ENCODE measurements around the gene POFUT1. TPM values are rescaled to one million over a fixed set of nuclear protein-coding genes. Genes with fewer than 3 reads are reported as not detected.

POFUT1 gene
- total and polyA plus RNA-seq, 2 donors (not counting 3 experiments of a cell fraction or from before 2014, with no cell fraction given): 29.0 to 51.4 TPM

- peaks cover 5% of the 10 kb centered on the region for H3K79me2 ChIP-seq (ENCODE audit: control insufficient read depth, insufficient read depth, low read length)
- FAIRE-seq (peak; percentile 35), DNase-seq (ENCODE audit: low read depth, low spot score) (peak; percentile 63)
- H3K4me2 ChIP-seq (ENCODE audit: insufficient read depth, low read length): no peak overlapping the region
- dilution Hi-C loops (cut with MboI; ENCODE audit: extremely low pct_ligation_motif_present, low sequenced_read_pairs): no loop called here
- H2AFZ ChIP-seq (ENCODE audit: low read depth, low read length): no peak overlapping the region
- H3K4me1 ChIP-seq (ENCODE audit: control insufficient read depth, extremely low read depth, insufficient read depth, low read length): peaks cover 11% of the 10 kb centered on the region
- CTCF ChIA-PET: interaction anchor here (0.8 kb wide), 1 partner anchor 23 kb away, joined by 3 read pairs; no protein-coding TSS in a partner anchor
- no peak overlapping the region for H3K4me3 ChIP-seq (replicated peaks in 1 of 3; ENCODE audit: insufficient read depth in 1 of 3, low read depth in 1 of 3, low read length in 3 of 3)
- no peaks in the 10 kb centered on the region for H3K27me3 ChIP-seq (ENCODE audit: control insufficient read depth in 2 of 2, insufficient read depth in 2 of 2, low read length in 2 of 2)
- POLR2A ChIA-PET: no interaction called here
- no peaks in the 10 kb centered on the region for H4K20me1 ChIP-seq (replicated peaks; ENCODE audit: control insufficient read depth, extremely low read depth, insufficient read depth, low read length)
- no TSS peak for BruUV-seq (replicated peaks)
- H3K9ac ChIP-seq (replicated peaks; ENCODE audit: extremely low read depth, insufficient read depth, low read length): no peak overlapping the region
- intact Hi-C loops (cut with micrococcal nuclease): no loop called here
- TF ChIP-seq MAX (IDR thresholded peaks at IDR 0.05; ENCODE audit: insufficient read depth, insufficient read length): no peak
- no peak for TF ChIP-seq POLR2AphosphoS5 (IDR thresholded peaks at IDR 0.05; ENCODE audit: insufficient read depth, low read depth, low read length)
- TF ChIP-seq CTCF (IDR thresholded peaks at IDR 0.05; ENCODE audit: extremely low read depth in 1 of 2, insufficient read depth in 1 of 2, low read depth in 1 of 2, low read length in 2 of 2): no peak
- peak; percentile 22 for TF ChIP-seq POLR2A (IDR thresholded peaks at IDR 0.05; ENCODE audit: low read depth, low read length)
- no peak for TF ChIP-seq GATA2 (IDR thresholded peaks at IDR 0.05; ENCODE audit: insufficient read depth, insufficient read length, low read depth, low read length)
- no peak for TF ChIP-seq EZH2 (IDR thresholded peaks at IDR 0.05; ENCODE audit: borderline replicate concordance, low read depth, low read length, severe bottlenecking)
- H3K9me1 ChIP-seq (replicated peaks; ENCODE audit: control insufficient read depth, extremely low read depth, insufficient read depth, low read length): no peaks in the 10 kb centered on the region
- H3K27ac ChIP-seq (ENCODE audit: insufficient read depth, low read depth, low read length): peak overlapping the region; percentile 15
- H3K36me3 ChIP-seq (ENCODE audit: control insufficient read depth in 2 of 2, extremely low read depth in 1 of 2, insufficient read depth in 2 of 2, low read length in 2 of 2): peaks cover 5 to 9% of the 10 kb centered on the region in 2 experiments
- H3K9me3 ChIP-seq (replicated peaks; ENCODE audit: control insufficient read depth, insufficient read depth, low read length): no peaks in the 10 kb centered on the region
Observed at GRCh38 chr20:32216179-32217142, 8.8 kb downstream of the POFUT1 start.
